WTC11 (cell line): ENCODE data around the gene LRRC75B. TPM values are rescaled to one million over a fixed set of nuclear protein-coding genes. Genes with fewer than 3 reads are reported as not detected.

Experiments used
- CBFB ChIP-seq: sonication (generic); formaldehyde crosslinking; IDR thresholded peaks from 2 replicates; pipeline ENCODE4 v1.8.1; 2022; ENCODE audit warnings: mild to moderate bottlenecking, low read depth, missing genetic modification reagents
- FOXK1 ChIP-seq: sonication (generic); formaldehyde crosslinking; IDR thresholded peaks from 2 replicates; pipeline ENCODE4 v1.8.0; 2022; ENCODE audit warnings: mild to moderate bottlenecking, moderate library complexity, missing genetic modification reagents
- GABPB1 ChIP-seq: sonication (generic); formaldehyde crosslinking; IDR thresholded peaks from 2 replicates; pipeline ENCODE4 v1.8.1; 2023; ENCODE audit warnings: mild to moderate bottlenecking, missing genetic modification reagents
- GRHL2 ChIP-seq: fragments of 250-450 bp; sonication (Bioruptor Pico); IDR thresholded peaks from 2 replicates; pipeline ENCODE4 v1.8.0; 2022; ENCODE audit warnings: mild to moderate bottlenecking, moderate library complexity; ENCODE audit not compliant: insufficient replicate concordance, severe bottlenecking
- NFE2L1 ChIP-seq: sonication (generic); formaldehyde crosslinking; IDR thresholded peaks from 2 replicates; pipeline ENCODE4 v1.8.1; 2023; ENCODE audit warnings: missing genetic modification reagents
- NFYB ChIP-seq: sonication (generic); formaldehyde crosslinking; conservative IDR thresholded peaks from 2 replicates; pipeline ENCODE4 v1.8.0; 2022; ENCODE audit warnings: low read depth, missing genetic modification reagents
- NR2C2 ChIP-seq: sonication (generic); formaldehyde crosslinking; IDR thresholded peaks from 2 replicates; pipeline ENCODE4 v1.8.0; 2022; ENCODE audit warnings: mild to moderate bottlenecking, missing genetic modification reagents
- OVOL2 ChIP-seq: fragments of 250-450 bp; sonication (Bioruptor Pico); IDR thresholded peaks from 2 replicates; pipeline ENCODE4 v1.9.0; 2021; ENCODE audit warnings: mild to moderate bottlenecking, borderline replicate concordance
- SMAD3 ChIP-seq: sonication (generic); formaldehyde crosslinking; IDR thresholded peaks from 2 replicates; pipeline ENCODE4 v1.8.0; 2022; ENCODE audit warnings: missing genetic modification reagents, mild to moderate bottlenecking, borderline replicate concordance
- SOX15 ChIP-seq: fragments of 250-450 bp; sonication (Bioruptor Pico); IDR thresholded peaks from 2 replicates; pipeline ENCODE4 v1.9.0; 2021; ENCODE audit warnings: mild to moderate bottlenecking
- TCF7 ChIP-seq: sonication (generic); formaldehyde crosslinking; IDR thresholded peaks from 2 replicates; pipeline ENCODE4 v1.8.0; 2022; ENCODE audit warnings: mild to moderate bottlenecking, low read depth, missing genetic modification reagents, moderate library complexity
- TP53 ChIP-seq: sonication (generic); formaldehyde crosslinking; IDR thresholded peaks from 2 replicates; pipeline ENCODE4 v1.8.1; 2023; ENCODE audit warnings: mild to moderate bottlenecking, missing genetic modification reagents
- ZNF138 ChIP-seq: sonication (generic); formaldehyde crosslinking; conservative IDR thresholded peaks from 2 replicates; pipeline ENCODE4 v1.8.1; 2022; ENCODE audit warnings: mild to moderate bottlenecking, moderate library complexity, missing genetic modification reagents
- ZNF219 ChIP-seq: sonication (generic); formaldehyde crosslinking; IDR thresholded peaks from 2 replicates; pipeline ENCODE4 v1.8.0; 2023; ENCODE audit warnings: missing genetic modification reagents, mild to moderate bottlenecking, borderline replicate concordance
- ZNF423 ChIP-seq: fragments of 250-450 bp; sonication (Bioruptor Pico); IDR thresholded peaks from 2 replicates; pipeline ENCODE4 v2.1.2; 2022; ENCODE audit warnings: mild to moderate bottlenecking, moderate library complexity
- total RNA-seq: library from RNA; stranded (reverse); gene quantifications from 3 replicates; pipeline ENCODE4 v1.2.3, GENCODE V29; 2021
- TF ChIP-seq, protein P1 (sequence below): sonication (generic); formaldehyde crosslinking; IDR thresholded peaks from 2 replicates; pipeline ENCODE4 v1.8.0; 2022; ENCODE audit warnings: missing genetic modification reagents
- TF ChIP-seq, protein P2 (sequence below): sonication (generic); formaldehyde crosslinking; IDR thresholded peaks from 2 replicates; pipeline ENCODE4 v1.8.1; 2022; ENCODE audit warnings: missing genetic modification reagents, borderline replicate concordance
- TF ChIP-seq, protein P3 (sequence below): sonication (generic); formaldehyde crosslinking; IDR thresholded peaks from 2 replicates; pipeline ENCODE4 v1.8.0; 2022; ENCODE audit warnings: mild to moderate bottlenecking, missing genetic modification reagents
- TF ChIP-seq, protein P4 (sequence below): fragments of 250-450 bp; sonication (Bioruptor Pico); IDR thresholded peaks from 2 replicates; pipeline ENCODE4 v1.9.0; 2021; ENCODE audit warnings: mild to moderate bottlenecking, borderline replicate concordance
- TF ChIP-seq, protein P5 (sequence below): sonication (generic); formaldehyde crosslinking; IDR thresholded peaks from 2 replicates; pipeline ENCODE4 v1.8.0; 2023; ENCODE audit warnings: missing genetic modification reagents, mild to moderate bottlenecking, borderline replicate concordance
- TF ChIP-seq, protein P6 (sequence below): sonication (generic); formaldehyde crosslinking; IDR thresholded peaks from 2 replicates; pipeline ENCODE4 v1.8.1; 2023; ENCODE audit warnings: mild to moderate bottlenecking, moderate library complexity, missing genetic modification reagents

LRRC75B gene
- total RNA-seq, 1 experiment from 2014 or later = 19.2 TPM

DNA sequence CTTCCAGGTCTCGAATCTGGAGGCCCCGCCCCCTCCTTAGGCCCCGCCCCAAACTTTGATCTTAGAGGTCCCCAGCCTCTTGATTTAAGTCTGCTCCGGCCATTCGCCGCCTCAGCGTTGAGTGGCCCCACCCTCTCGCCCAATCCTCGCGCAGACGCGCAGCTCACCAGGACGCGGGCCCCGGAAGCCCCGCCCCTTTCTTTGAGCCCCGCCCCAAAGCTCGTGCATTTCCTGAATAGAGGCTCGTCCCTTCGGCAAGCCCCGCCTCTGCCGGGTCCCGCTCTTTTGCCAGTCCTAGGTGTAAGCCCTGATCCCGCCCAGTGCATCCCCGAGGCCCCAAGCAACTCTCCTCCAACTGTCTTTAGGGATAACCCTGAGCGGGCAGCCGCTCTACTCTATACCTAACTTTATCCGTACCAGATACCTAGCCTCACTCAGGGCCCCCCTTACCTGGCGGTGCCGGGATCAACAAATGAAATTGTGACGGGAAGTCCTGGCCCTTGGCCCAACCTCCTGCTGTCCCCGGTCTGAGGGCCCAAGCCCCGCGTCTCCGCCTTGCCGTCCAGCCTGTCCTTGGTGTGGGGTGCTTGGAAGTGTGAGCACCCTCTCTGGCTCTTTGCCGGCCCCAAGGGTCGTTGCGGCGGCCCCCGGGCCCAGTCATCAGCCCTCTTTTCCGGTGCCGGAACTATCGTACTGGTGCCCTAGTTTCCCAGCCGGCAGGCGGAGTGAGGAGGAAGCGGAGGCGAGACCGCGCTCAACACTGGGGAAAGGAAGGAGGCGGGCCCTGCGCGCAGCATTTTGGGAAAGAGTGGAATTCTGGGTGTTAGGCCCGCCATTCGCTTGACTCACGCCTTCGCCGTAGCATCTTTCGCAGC is 37.5 kb downstream of the LRRC75B start, which contains the start of gene SNRPD3 (continued):
- TF ChIP-seq, protein P1, sequence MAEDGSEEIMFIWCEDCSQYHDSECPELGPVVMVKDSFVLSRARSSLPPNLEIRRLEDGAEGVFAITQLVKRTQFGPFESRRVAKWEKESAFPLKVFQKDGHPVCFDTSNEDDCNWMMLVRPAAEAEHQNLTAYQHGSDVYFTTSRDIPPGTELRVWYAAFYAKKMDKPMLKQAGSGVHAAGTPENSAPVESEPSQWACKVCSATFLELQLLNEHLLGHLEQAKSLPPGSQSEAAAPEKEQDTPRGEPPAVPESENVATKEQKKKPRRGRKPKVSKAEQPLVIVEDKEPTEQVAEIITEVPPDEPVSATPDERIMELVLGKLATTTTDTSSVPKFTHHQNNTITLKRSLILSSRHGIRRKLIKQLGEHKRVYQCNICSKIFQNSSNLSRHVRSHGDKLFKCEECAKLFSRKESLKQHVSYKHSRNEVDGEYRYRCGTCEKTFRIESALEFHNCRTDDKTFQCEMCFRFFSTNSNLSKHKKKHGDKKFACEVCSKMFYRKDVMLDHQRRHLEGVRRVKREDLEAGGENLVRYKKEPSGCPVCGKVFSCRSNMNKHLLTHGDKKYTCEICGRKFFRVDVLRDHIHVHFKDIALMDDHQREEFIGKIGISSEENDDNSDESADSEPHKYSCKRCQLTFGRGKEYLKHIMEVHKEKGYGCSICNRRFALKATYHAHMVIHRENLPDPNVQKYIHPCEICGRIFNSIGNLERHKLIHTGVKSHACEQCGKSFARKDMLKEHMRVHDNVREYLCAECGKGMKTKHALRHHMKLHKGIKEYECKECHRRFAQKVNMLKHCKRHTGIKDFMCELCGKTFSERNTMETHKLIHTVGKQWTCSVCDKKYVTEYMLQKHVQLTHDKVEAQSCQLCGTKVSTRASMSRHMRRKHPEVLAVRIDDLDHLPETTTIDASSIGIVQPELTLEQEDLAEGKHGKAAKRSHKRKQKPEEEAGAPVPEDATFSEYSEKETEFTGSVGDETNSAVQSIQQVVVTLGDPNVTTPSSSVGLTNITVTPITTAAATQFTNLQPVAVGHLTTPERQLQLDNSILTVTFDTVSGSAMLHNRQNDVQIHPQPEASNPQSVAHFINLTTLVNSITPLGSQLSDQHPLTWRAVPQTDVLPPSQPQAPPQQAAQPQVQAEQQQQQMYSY (CRISPR knock-in tag) = no peak
- TF ChIP-seq SOX15 (CRISPR knock-in tag) (no peak), GRHL2 (CRISPR knock-in tag) (no peak), SMAD3 (CRISPR knock-in tag) (no peak), TCF7 (CRISPR knock-in tag) (no peak), OVOL2 (CRISPR knock-in tag) (no peak), TP53 (CRISPR knock-in tag) (no peak), NFE2L1 (CRISPR knock-in tag) (peak; percentile 66; the same call in 1 of the 2 replicates), FOXK1 (CRISPR knock-in tag) (peak; percentile 94), GABPB1 (CRISPR knock-in tag) (peak; percentile 85), ZNF423 (CRISPR knock-in tag) (no peak), ZNF219 (no peak), CBFB (no peak), ZNF138 (CRISPR knock-in tag) (no peak), NR2C2 (CRISPR knock-in tag) (no peak), NFYB (CRISPR knock-in tag) (peak; percentile 57; the same call in 1 of the 2 replicates)
- TF ChIP-seq, protein P2, sequence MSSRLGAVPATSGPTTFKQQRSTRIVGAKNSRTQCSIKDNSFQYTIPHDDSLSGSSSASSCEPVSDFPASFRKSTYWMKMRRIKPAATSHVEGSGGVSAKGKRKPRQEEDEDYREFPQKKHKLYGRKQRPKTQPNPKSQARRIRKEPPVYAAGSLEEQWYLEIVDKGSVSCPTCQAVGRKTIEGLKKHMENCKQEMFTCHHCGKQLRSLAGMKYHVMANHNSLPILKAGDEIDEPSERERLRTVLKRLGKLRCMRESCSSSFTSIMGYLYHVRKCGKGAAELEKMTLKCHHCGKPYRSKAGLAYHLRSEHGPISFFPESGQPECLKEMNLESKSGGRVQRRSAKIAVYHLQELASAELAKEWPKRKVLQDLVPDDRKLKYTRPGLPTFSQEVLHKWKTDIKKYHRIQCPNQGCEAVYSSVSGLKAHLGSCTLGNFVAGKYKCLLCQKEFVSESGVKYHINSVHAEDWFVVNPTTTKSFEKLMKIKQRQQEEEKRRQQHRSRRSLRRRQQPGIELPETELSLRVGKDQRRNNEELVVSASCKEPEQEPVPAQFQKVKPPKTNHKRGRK (CRISPR knock-in tag) = no peak
- TF ChIP-seq, protein P3, sequence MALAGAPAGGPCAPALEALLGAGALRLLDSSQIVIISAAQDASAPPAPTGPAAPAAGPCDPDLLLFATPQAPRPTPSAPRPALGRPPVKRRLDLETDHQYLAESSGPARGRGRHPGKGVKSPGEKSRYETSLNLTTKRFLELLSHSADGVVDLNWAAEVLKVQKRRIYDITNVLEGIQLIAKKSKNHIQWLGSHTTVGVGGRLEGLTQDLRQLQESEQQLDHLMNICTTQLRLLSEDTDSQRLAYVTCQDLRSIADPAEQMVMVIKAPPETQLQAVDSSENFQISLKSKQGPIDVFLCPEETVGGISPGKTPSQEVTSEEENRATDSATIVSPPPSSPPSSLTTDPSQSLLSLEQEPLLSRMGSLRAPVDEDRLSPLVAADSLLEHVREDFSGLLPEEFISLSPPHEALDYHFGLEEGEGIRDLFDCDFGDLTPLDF = no peak; the same call in 1 of the 2 replicates
- TF ChIP-seq, protein P4, sequence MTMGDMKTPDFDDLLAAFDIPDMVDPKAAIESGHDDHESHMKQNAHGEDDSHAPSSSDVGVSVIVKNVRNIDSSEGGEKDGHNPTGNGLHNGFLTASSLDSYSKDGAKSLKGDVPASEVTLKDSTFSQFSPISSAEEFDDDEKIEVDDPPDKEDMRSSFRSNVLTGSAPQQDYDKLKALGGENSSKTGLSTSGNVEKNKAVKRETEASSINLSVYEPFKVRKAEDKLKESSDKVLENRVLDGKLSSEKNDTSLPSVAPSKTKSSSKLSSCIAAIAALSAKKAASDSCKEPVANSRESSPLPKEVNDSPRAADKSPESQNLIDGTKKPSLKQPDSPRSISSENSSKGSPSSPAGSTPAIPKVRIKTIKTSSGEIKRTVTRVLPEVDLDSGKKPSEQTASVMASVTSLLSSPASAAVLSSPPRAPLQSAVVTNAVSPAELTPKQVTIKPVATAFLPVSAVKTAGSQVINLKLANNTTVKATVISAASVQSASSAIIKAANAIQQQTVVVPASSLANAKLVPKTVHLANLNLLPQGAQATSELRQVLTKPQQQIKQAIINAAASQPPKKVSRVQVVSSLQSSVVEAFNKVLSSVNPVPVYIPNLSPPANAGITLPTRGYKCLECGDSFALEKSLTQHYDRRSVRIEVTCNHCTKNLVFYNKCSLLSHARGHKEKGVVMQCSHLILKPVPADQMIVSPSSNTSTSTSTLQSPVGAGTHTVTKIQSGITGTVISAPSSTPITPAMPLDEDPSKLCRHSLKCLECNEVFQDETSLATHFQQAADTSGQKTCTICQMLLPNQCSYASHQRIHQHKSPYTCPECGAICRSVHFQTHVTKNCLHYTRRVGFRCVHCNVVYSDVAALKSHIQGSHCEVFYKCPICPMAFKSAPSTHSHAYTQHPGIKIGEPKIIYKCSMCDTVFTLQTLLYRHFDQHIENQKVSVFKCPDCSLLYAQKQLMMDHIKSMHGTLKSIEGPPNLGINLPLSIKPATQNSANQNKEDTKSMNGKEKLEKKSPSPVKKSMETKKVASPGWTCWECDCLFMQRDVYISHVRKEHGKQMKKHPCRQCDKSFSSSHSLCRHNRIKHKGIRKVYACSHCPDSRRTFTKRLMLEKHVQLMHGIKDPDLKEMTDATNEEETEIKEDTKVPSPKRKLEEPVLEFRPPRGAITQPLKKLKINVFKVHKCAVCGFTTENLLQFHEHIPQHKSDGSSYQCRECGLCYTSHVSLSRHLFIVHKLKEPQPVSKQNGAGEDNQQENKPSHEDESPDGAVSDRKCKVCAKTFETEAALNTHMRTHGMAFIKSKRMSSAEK (CRISPR knock-in tag) = no peak
- TF ChIP-seq, protein P5, sequence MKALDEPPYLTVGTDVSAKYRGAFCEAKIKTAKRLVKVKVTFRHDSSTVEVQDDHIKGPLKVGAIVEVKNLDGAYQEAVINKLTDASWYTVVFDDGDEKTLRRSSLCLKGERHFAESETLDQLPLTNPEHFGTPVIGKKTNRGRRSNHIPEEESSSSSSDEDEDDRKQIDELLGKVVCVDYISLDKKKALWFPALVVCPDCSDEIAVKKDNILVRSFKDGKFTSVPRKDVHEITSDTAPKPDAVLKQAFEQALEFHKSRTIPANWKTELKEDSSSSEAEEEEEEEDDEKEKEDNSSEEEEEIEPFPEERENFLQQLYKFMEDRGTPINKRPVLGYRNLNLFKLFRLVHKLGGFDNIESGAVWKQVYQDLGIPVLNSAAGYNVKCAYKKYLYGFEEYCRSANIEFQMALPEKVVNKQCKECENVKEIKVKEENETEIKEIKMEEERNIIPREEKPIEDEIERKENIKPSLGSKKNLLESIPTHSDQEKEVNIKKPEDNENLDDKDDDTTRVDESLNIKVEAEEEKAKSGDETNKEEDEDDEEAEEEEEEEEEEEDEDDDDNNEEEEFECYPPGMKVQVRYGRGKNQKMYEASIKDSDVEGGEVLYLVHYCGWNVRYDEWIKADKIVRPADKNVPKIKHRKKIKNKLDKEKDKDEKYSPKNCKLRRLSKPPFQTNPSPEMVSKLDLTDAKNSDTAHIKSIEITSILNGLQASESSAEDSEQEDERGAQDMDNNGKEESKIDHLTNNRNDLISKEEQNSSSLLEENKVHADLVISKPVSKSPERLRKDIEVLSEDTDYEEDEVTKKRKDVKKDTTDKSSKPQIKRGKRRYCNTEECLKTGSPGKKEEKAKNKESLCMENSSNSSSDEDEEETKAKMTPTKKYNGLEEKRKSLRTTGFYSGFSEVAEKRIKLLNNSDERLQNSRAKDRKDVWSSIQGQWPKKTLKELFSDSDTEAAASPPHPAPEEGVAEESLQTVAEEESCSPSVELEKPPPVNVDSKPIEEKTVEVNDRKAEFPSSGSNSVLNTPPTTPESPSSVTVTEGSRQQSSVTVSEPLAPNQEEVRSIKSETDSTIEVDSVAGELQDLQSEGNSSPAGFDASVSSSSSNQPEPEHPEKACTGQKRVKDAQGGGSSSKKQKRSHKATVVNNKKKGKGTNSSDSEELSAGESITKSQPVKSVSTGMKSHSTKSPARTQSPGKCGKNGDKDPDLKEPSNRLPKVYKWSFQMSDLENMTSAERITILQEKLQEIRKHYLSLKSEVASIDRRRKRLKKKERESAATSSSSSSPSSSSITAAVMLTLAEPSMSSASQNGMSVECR (CRISPR knock-in tag) = peak; percentile 68; the same call in 1 of the 2 replicates
- TF ChIP-seq, protein P6, sequence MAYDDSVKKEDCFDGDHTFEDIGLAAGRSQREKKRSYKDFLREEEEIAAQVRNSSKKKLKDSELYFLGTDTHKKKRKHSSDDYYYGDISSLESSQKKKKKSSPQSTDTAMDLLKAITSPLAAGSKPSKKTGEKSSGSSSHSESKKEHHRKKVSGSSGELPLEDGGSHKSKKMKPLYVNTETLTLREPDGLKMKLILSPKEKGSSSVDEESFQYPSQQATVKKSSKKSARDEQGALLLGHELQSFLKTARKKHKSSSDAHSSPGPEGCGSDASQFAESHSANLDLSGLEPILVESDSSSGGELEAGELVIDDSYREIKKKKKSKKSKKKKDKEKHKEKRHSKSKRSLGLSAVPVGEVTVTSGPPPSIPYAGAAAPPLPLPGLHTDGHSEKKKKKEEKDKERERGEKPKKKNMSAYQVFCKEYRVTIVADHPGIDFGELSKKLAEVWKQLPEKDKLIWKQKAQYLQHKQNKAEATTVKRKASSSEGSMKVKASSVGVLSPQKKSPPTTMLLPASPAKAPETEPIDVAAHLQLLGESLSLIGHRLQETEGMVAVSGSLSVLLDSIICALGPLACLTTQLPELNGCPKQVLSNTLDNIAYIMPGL = peak; percentile 76; the same call in 1 of the 2 replicates
